ENCODE measurements around the gene VIL1. TPM values are rescaled to one million over a fixed set of nuclear protein-coding genes. Genes with fewer than 3 reads are reported as not detected.
A peak's percentile ranks its signal among the peaks of the same experiment; 100 is the strongest.

Gene VIL1
- total and polyA plus RNA-seq, 2 of the 13 experiments (the other 11 are each of a cell fraction or from before 2014, with no cell fraction given): 287 to 301 TPM

- TF ChIP-seq, protein P1, sequence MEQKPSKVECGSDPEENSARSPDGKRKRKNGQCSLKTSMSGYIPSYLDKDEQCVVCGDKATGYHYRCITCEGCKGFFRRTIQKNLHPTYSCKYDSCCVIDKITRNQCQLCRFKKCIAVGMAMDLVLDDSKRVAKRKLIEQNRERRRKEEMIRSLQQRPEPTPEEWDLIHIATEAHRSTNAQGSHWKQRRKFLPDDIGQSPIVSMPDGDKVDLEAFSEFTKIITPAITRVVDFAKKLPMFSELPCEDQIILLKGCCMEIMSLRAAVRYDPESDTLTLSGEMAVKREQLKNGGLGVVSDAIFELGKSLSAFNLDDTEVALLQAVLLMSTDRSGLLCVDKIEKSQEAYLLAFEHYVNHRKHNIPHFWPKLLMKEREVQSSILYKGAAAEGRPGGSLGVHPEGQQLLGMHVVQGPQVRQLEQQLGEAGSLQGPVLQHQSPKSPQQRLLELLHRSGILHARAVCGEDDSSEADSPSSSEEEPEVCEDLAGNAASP (CRISPR knock-in tag; IDR thresholded peaks at IDR 0.05; ENCODE audit: borderline replicate concordance): peak; percentile 69; the same call in 1 of the 2 replicates
- TF ChIP-seq, protein P2, sequence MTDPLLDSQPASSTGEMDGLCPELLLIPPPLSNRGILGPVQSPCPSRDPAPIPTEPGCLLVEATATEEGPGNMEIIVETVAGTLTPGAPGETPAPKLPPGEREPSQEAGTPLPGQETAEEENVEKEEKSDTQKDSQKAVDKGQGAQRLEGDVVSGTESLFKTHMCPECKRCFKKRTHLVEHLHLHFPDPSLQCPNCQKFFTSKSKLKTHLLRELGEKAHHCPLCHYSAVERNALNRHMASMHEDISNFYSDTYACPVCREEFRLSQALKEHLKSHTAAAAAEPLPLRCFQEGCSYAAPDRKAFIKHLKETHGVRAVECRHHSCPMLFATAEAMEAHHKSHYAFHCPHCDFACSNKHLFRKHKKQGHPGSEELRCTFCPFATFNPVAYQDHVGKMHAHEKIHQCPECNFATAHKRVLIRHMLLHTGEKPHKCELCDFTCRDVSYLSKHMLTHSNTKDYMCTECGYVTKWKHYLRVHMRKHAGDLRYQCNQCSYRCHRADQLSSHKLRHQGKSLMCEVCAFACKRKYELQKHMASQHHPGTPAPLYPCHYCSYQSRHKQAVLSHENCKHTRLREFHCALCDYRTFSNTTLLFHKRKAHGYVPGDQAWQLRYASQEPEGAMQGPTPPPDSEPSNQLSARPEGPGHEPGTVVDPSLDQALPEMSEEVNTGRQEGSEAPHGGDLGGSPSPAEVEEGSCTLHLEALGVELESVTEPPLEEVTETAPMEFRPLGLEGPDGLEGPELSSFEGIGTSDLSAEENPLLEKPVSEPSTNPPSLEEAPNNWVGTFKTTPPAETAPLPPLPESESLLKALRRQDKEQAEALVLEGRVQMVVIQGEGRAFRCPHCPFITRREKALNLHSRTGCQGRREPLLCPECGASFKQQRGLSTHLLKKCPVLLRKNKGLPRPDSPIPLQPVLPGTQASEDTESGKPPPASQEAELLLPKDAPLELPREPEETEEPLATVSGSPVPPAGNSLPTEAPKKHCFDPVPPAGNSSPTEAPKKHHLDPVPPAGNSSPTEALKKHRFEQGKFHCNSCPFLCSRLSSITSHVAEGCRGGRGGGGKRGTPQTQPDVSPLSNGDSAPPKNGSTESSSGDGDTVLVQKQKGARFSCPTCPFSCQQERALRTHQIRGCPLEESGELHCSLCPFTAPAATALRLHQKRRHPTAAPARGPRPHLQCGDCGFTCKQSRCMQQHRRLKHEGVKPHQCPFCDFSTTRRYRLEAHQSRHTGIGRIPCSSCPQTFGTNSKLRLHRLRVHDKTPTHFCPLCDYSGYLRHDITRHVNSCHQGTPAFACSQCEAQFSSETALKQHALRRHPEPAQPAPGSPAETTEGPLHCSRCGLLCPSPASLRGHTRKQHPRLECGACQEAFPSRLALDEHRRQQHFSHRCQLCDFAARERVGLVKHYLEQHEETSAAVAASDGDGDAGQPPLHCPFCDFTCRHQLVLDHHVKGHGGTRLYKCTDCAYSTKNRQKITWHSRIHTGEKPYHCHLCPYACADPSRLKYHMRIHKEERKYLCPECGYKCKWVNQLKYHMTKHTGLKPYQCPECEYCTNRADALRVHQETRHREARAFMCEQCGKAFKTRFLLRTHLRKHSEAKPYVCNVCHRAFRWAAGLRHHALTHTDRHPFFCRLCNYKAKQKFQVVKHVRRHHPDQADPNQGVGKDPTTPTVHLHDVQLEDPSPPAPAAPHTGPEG (CRISPR knock-in tag; IDR thresholded peaks at IDR 0.05): peak; percentile 37; the same call in 1 of the 2 replicates
- no peak; the same call in 1 of the 2 replicates for TF ChIP-seq ZNF749 (CRISPR knock-in tag; IDR thresholded peaks at IDR 0.05; ENCODE audit: borderline replicate concordance)
- peak; percentile 78; the same call in 1 of the 2 replicates for TF ChIP-seq ZNF747 (CRISPR knock-in tag; IDR thresholded peaks at IDR 0.05; ENCODE audit: borderline replicate concordance)
- no peak; the same call in 1 of the 2 replicates for TF ChIP-seq ZNF143 (CRISPR knock-in tag; IDR thresholded peaks at IDR 0.05)
- peak; percentile 79; the same call in 1 of the 2 replicates for TF ChIP-seq ERF (CRISPR knock-in tag; IDR thresholded peaks at IDR 0.05)
- TF ChIP-seq TERF1 (CRISPR knock-in tag; IDR thresholded peaks at IDR 0.05): 0 out of 2 replicates have a peak, but pooled peaks have one; percentile 39
- TF ChIP-seq, protein P3, sequence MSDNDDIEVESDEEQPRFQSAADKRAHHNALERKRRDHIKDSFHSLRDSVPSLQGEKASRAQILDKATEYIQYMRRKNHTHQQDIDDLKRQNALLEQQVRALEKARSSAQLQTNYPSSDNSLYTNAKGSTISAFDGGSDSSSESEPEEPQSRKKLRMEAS (IDR thresholded peaks at IDR 0.05): peak; percentile 87
- TF ChIP-seq NCOA5 (CRISPR knock-in tag; IDR thresholded peaks at IDR 0.05): no peak
- peak; percentile 86 for TF ChIP-seq PHF8 (CRISPR knock-in tag; IDR thresholded peaks at IDR 0.05)
- peak; percentile 76 for TF ChIP-seq ZNF547 (CRISPR knock-in tag; IDR thresholded peaks at IDR 0.05)
- peak; percentile 63 for TF ChIP-seq PITX1 (CRISPR knock-in tag; IDR thresholded peaks at IDR 0.05)
- TF ChIP-seq, protein P4, sequence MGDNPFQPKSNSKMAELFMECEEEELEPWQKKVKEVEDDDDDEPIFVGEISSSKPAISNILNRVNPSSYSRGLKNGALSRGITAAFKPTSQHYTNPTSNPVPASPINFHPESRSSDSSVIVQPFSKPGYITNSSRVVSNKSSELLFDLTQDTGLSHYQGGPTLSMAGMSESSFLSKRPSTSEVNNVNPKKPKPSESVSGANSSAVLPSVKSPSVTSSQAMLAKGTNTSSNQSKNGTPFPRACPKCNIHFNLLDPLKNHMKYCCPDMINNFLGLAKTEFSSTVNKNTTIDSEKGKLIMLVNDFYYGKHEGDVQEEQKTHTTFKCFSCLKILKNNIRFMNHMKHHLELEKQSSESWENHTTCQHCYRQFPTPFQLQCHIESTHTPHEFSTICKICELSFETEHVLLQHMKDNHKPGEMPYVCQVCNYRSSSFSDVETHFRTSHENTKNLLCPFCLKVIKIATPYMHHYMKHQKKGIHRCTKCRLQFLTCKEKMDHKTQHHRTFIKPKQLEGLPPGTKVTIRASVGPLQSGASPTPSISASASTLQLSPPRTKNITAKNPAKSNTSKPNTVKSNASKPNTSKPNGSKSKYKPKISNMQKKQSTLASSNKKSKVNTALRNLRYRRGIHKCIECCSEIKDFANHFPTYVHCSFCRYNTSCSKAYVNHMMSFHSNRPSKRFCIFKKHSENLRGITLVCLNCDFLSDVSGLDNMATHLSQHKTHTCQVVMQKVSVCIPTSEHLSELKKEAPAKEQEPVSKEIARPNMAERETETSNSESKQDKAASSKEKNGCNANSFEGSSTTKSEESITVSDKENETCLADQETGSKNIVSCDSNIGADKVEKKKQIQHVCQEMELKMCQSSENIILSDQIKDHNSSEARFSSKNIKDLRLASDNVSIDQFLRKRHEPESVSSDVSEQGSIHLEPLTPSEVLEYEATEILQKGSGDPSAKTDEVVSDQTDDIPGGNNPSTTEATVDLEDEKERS (CRISPR knock-in tag; IDR thresholded peaks at IDR 0.05): no peak
- 0 out of 2 replicates have a peak, but pooled peaks have one; percentile 28 for TF ChIP-seq ZSCAN30 (CRISPR knock-in tag; IDR thresholded peaks at IDR 0.05)
- TF ChIP-seq IRX3 (CRISPR knock-in tag; IDR thresholded peaks at IDR 0.05; ENCODE audit: borderline replicate concordance, low read depth): no peak
- no peak for TF ChIP-seq NFIC (IDR thresholded peaks at IDR 0.05; ENCODE audit: low read length)
- TF ChIP-seq TOPORS (CRISPR knock-in tag; IDR thresholded peaks at IDR 0.05): no peak
Measured at GRCh38 chr2:218418717-218419458, at the start of gene VIL1 (continued).

All from HepG2 (cell line).